Ovary (tissue), 9 donors: ENCODE results near the gene KIF19. TPM values are rescaled to one million over a fixed set of nuclear protein-coding genes. Genes with fewer than 3 reads are reported as not detected.
"Not testable (repeated sequence)": the region's sequence is repeated elsewhere in the genome, so short reads cannot be mapped to it uniquely, and the experiment has no call there.

Experiments
- DNase-seq, 5 donors: peaks; one replicate each; pipeline ENCODE4 v3.0.0-alpha.2; 2019 to 2020
- H3K27ac ChIP-seq, 2 donors: fragments of 200-600 bp; one replicate each; pipeline versions ENCODE4 v1.5.1 to v1.8.0; 2019 to 2022
- H3K27me3 ChIP-seq: fragments of 200-600 bp; one replicate; pipeline ENCODE4 v1.8.0; 2022
- H3K36me3 ChIP-seq: fragments of 200-600 bp; sonication (generic); one replicate; pipeline ENCODE4 v1.5.1; 2019
- H3K4me1 ChIP-seq: one replicate; pipeline ENCODE4 v1.8.1; 2013; ENCODE audit warnings: mild to moderate bottlenecking, moderate library complexity; ENCODE audit not compliant: insufficient read depth
- H3K4me3 ChIP-seq: fragments of 200-600 bp; sonication (generic); one replicate; pipeline ENCODE4 v1.5.1; 2017
- H3K9me3 ChIP-seq, 2 donors: fragments of 200-600 bp in 1 of 2; sonication (generic) in 1 of 2; one replicate each; pipeline versions ENCODE4 v1.5.1 to v1.8.1; 2013 to 2019; ENCODE audit warnings: mild to moderate bottlenecking in 1 of 2, moderate library complexity in 1 of 2
- CTCF ChIP-seq, 3 donors: fragments of 450-650 bp in 2 of 3; fragments of 200-600 bp in 1 of 3; IDR thresholded peaks; one replicate each; pipeline versions ENCODE4 v1.5.1 to v1.8.0; 2016 to 2022; ENCODE audit warnings: antibody characterized with exemption in 3 of 3, mild to moderate bottlenecking in 1 of 3
- EP300 ChIP-seq: sonication (generic); formaldehyde crosslinking; IDR thresholded peaks from one replicate; pipeline ENCODE4 v1.6.1; 2017; ENCODE audit warnings: antibody characterized with exemption
- POLR2A ChIP-seq: fragments of 450-650 bp; IDR thresholded peaks from one replicate; pipeline ENCODE4 v1.6.1; 2017; ENCODE audit warnings: antibody characterized with exemption, mild to moderate bottlenecking, moderate library complexity
- WGBS, 3 donors: extraction: QIAGEN DNeasy Blood & Tissue Kit in 1 of 3; methylation state at CpG; one replicate each; pipeline versions ENCODE4 v1.1.5 to v1.1.7; 2013 to 2017; 5-methylcytosine and 5-hydroxymethylcytosine counted together
- intact Hi-C, 4 donors: fragments of 100-400 bp; cut with DNase I; formaldehyde crosslinking; loops; one replicate each; pipeline versions ENCODE4 v1.11.0 to v1.15.1; 2022 to 2023
- polyA plus RNA-seq, 2 donors: library from polyadenylated mRNA; stranded (reverse); fragments of 200-250 nt in 1 of 2; fragments of 350-450 nt in 1 of 2; fragmentation: Illumina TruSeq in 1 of 2; extraction: RNeasy Lipid Tissue Mini Kit (QIAGEN cat#74804) in 1 of 2; gene quantifications; one replicate each; pipeline ENCODE4 v1.2.3, GENCODE V29; 2013 to 2014
- total RNA-seq, 7 donors: library from RNA; depleted of rRNA in 2 of 7; stranded (reverse); fragments of >200 nt in 2 of 7; fragmentation: NEBNext Ultra II Directional in 3 of 7; extraction: Animal tissue kit (Norgen Biotek cat#: 25700) in 3 of 7; gene quantifications; one replicate each; pipeline versions ENCODE4 v1.1.0 to v1.2.4, GENCODE V29; 2016 to 2023
- donor health status: DM: no; HTN: no; CAD: no; lungs with moderate emphysema.
- donor health status: DM: no; HTN: no; CAD: no.
- donor health status: Bipolar disorder and iron deficiency.
- donor health status: DM: yes; HTN: yes; CAD: no.
- donor health status: DM: no; HTN: no; CAD: no.
- donor health status: DM: yes; HTN: yes; CAD: no.

Gene KIF19
- total and polyA plus RNA-seq, 9 donors, result 0.33 to 15.0 (median 1.2) TPM; not detected in 2

DNA sequence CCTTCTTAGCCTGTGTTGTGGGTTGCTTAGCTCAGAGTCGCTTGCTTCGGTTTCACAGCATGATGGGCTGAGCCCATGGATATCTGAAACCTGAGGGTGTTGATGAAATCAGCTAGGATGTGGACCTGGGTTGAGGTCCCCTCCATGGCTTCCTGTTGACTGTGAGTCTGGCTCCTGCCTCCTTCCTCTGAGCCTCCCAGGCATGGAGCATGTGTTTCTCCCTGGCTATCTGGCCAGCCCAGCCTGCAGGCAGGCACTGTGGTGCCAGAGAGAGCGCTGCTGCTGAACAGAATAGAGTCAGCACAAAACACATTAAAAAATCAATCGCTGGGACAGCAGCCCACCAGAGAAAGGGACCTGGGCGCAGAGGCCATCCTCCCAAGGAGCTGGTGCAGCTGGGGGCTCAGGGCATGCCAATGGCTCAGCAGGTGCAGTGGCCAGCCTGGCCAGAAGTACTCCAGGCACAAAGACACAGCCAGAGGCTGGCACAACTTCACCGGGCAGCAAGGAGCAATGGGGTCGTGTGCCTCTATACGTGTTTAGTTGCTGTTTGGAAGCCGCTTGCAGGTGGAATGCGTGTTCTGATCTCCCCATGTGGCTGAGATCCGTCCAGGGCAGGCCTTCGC is 77.6 kb downstream of the KIF19 start:
- no peaks in the 10 kb centered on the region for H3K4me1 ChIP-seq
- H3K36me3 ChIP-seq, result no peaks in the 10 kb centered on the region
- H3K27me3 ChIP-seq, result no peaks in the 10 kb centered on the region
- no peak overlapping the region for H3K27ac ChIP-seq
- 57 to 60% (median 58%) methylated on average over 12 of the region's 12 CpGs for WGBS, 3 donors
- DNase-seq, result no peak
- H3K4me3 ChIP-seq, result no peak overlapping the region
- intact Hi-C loops, result no loop called here
- no peaks in the 10 kb centered on the region for H3K9me3 ChIP-seq
- no peak for TF ChIP-seq POLR2A
- TF ChIP-seq CTCF (IDR thresholded peaks at IDR 0.05), result no peak
- no peak for TF ChIP-seq EP300

- no peak overlapping the region for H3K27ac ChIP-seq
- H3K4me1 ChIP-seq, result no peaks in the 10 kb centered on the region
- no peaks in the 10 kb centered on the region for H3K9me3 ChIP-seq
- no peaks in the 10 kb centered on the region for H3K27me3 ChIP-seq
- DNase-seq, result no peak
- H3K36me3 ChIP-seq, result no peaks in the 10 kb centered on the region
- 25 to 37% (median 26%) methylated on average over 7 of the region's 7 CpGs for WGBS, 3 donors
- no peak overlapping the region for H3K4me3 ChIP-seq
- TF ChIP-seq POLR2A (no peak), CTCF (IDR thresholded peaks at IDR 0.05) (no peak), EP300 (no peak)
- intact Hi-C loops, result no loop called here
Measured at GRCh38 chr17:74404218-74404617, 78.2 kb downstream of the KIF19 start.

GRCh38 chr17:74404789-74405188 is 78.8 kb downstream of the KIF19 start:
- H3K4me3 ChIP-seq, result no peak overlapping the region
- TF ChIP-seq POLR2A, result no peak
- no peak for TF ChIP-seq CTCF (IDR thresholded peaks at IDR 0.05)
- no peak for TF ChIP-seq EP300
- intact Hi-C loops, result no loop called here
- DNase-seq, result no peak
- no peaks in the 10 kb centered on the region for H3K27me3 ChIP-seq
- no peak overlapping the region for H3K27ac ChIP-seq
- no peaks in the 10 kb centered on the region for H3K4me1 ChIP-seq
- H3K36me3 ChIP-seq, result no peaks in the 10 kb centered on the region
- WGBS, 3 donors, result 65 to 76% (median 69%) methylated on average over 6 of the region's 6 CpGs
- no peaks in the 10 kb centered on the region for H3K9me3 ChIP-seq

- H3K4me1 ChIP-seq, intact Hi-C loops, H3K4me3 ChIP-seq, H3K9me3 ChIP-seq, H3K36me3 ChIP-seq, DNase-seq, H3K27ac ChIP-seq, H3K27me3 ChIP-seq: not testable (repeated sequence)
- 95 to 96% (median 95%) methylated on average over 5 of the region's 5 CpGs for WGBS, 3 donors
Measured at GRCh38 chr17:74405311-74405710, 79.3 kb downstream of the KIF19 start.

Other genes starting within 250 kb of the KIF19 start
- 1,000 to 10,000 TPM in 5 of 7 donors, 100 to 1,000 TPM in 2; 861 to 2,470 (median 1,550) TPM for gene RPL38, start 122.5 kb upstream of the KIF19 start, total RNA-seq
- 1,000 to 10,000 TPM; 2,644 to 2,696 TPM for gene RPL38, start 122.5 kb upstream of the KIF19 start, polyA plus RNA-seq
- gene TTYH2, start 112.7 kb upstream of the KIF19 start, total RNA-seq, result 10 to 100 TPM in 6 of 7 donors, 1 to 10 TPM in 1; 9.8 to 43.1 (median 23.0) TPM
- gene TTYH2, start 112.7 kb upstream of the KIF19 start, polyA plus RNA-seq, result 10 to 100 TPM; 12.8 to 17.5 TPM
- gene DNAI2, start 52.0 kb upstream of the KIF19 start, total RNA-seq, result 10 to 100 TPM in 1 of 7 donors, under 1 TPM in 4, not detected in 2; 0.32 to 12.2 (median 0.72) TPM
- under 1 TPM in 1 of 2 donors, not detected in 1; 0.07 TPM for gene DNAI2, start 52.0 kb upstream of the KIF19 start, polyA plus RNA-seq
- gene BTBD17, start 35.6 kb downstream of the KIF19 start, total RNA-seq, result not detected
- not detected for gene BTBD17, start 35.6 kb downstream of the KIF19 start, polyA plus RNA-seq
- under 1 TPM in 1 of 7 donors, not detected in 6; 0.25 TPM for gene GPR142, start 41.3 kb downstream of the KIF19 start, total RNA-seq
- under 1 TPM in 1 of 2 donors, not detected in 1; 0.05 TPM for gene GPR142, start 41.3 kb downstream of the KIF19 start, polyA plus RNA-seq
- gene GPRC5C, start 105.9 kb downstream of the KIF19 start, total RNA-seq, result 100 to 1,000 TPM in 1 of 7 donors, 10 to 100 TPM in 6; 39.7 to 133 (median 63.9) TPM
- gene GPRC5C, start 105.9 kb downstream of the KIF19 start, polyA plus RNA-seq, result 10 to 100 TPM in 1 of 2 donors, 1 to 10 TPM in 1; 3.7 to 59.1 TPM
- 1 to 10 TPM; 1.4 to 5.5 (median 2.1) TPM for gene CD300A, start 140.4 kb downstream of the KIF19 start, total RNA-seq
- 1 to 10 TPM; 1.5 to 4.8 TPM for gene CD300A, start 140.4 kb downstream of the KIF19 start, polyA plus RNA-seq
- under 1 TPM in 5 of 7 donors, not detected in 2; 0.13 to 0.69 (median 0.27) TPM for gene CD300LB, start 205.2 kb downstream of the KIF19 start, total RNA-seq
- gene CD300LB, start 205.2 kb downstream of the KIF19 start, polyA plus RNA-seq, result under 1 TPM; 0.11 to 0.43 TPM
- 1 to 10 TPM in 2 of 7 donors, under 1 TPM in 4, not detected in 1; 0.18 to 1.6 (median 0.64) TPM for gene CD300C, start 219.9 kb downstream of the KIF19 start, total RNA-seq
- gene CD300C, start 219.9 kb downstream of the KIF19 start, polyA plus RNA-seq, result under 1 TPM; 0.40 to 0.52 TPM
- gene CD300H, start 241.3 kb downstream of the KIF19 start, total RNA-seq, result not detected
- gene CD300H, start 241.3 kb downstream of the KIF19 start, polyA plus RNA-seq, result not detected